ENCODE measurements around the gene PRDM1.
"Not testable (repeated sequence)": the region's sequence is repeated elsewhere in the genome, so short reads cannot be mapped to it uniquely, and the experiment has no call there.

The PRDM1 gene

GRCh38 chr6:106142876-106143431 lies 56.8 kb downstream of the PRDM1 start:
- no peak for DNase-seq

GRCh38 chr6:106143665-106144064 lies 57.5 kb downstream of the PRDM1 start:
- DNase-seq: no peak

- no peak for DNase-seq
These were observed 59.0 kb downstream of the PRDM1 start for GRCh38 chr6:106145144-106145543.

GRCh38 chr6:106145741-106146227 lies 59.6 kb downstream of the PRDM1 start:
- no peak for DNase-seq

- no peak for DNase-seq
These were observed 60.8 kb downstream of the PRDM1 start for GRCh38 chr6:106146852-106147351.

GRCh38 chr6:106147476-106147875 lies 61.3 kb downstream of the PRDM1 start:
- DNase-seq: no peak

- no peak for DNase-seq
These were observed 63.4 kb downstream of the PRDM1 start for GRCh38 chr6:106149472-106150069.

GRCh38 chr6:106152476-106152875 lies 66.3 kb downstream of the PRDM1 start:
- not testable (repeated sequence) for DNase-seq

- DNase-seq: no peak
These were observed 66.8 kb downstream of the PRDM1 start for GRCh38 chr6:106152952-106153351.

- DNase-seq: no peak
These were observed 68.2 kb downstream of the PRDM1 start for GRCh38 chr6:106154326-106154725.

GRCh38 chr6:106155219-106155830 lies 69.2 kb downstream of the PRDM1 start:
- no peak for DNase-seq

GRCh38 chr6:106156413-106156812 lies 70.3 kb downstream of the PRDM1 start:
- DNase-seq: no peak

- DNase-seq: peak; percentile 21
These were observed 70.7 kb downstream of the PRDM1 start for GRCh38 chr6:106156863-106157262.

GRCh38 chr6:106158816-106159215 lies 72.7 kb downstream of the PRDM1 start:
- DNase-seq: no peak
